Transverse colon (tissue), 4 donors: Measurements from ENCODE around the gene MFRP. TPM values are rescaled to one million over a fixed set of nuclear protein-coding genes. Genes with fewer than 3 reads are reported as not detected.

Experiments
- DNase-seq: peaks from one replicate; pipeline ENCODE4 v3.0.0-alpha.2; 2019
- H3K27ac ChIP-seq, 4 donors: fragments of 200-600 bp; sonication (generic); 2 replicates each; pipeline ENCODE4 v1.5.1; 2016 to 2018; ENCODE audit warnings: inconsistent platforms in 4 of 4
- H3K27me3 ChIP-seq: fragments of 200-600 bp; sonication (generic); 2 replicates; pipeline ENCODE4 v1.5.1; 2017; ENCODE audit warnings: inconsistent platforms
- H3K36me3 ChIP-seq, 4 donors: fragments of 200-600 bp; sonication (generic); 2 replicates each; pipeline ENCODE4 v1.5.1; 2017 to 2019; ENCODE audit warnings: inconsistent platforms in 4 of 4
- H3K4me1 ChIP-seq, 4 donors: fragments of 200-600 bp; sonication (generic); 2 replicates each; pipeline ENCODE4 v1.5.1; 2017 to 2020; ENCODE audit warnings: inconsistent platforms in 4 of 4
- H3K4me3 ChIP-seq, 4 donors: fragments of 200-600 bp; sonication (generic); 1 replicate in 1 of 4; 2 replicates in 3 of 4; pipeline versions ENCODE4 v1.5.1 to v1.6.1; 2017 to 2019; ENCODE audit warnings: inconsistent platforms in 4 of 4
- H3K9me3 ChIP-seq, 2 donors: fragments of 200-600 bp; sonication (generic); 2 replicates each; pipeline ENCODE4 v1.5.1; 2017 to 2019; ENCODE audit warnings: inconsistent platforms in 2 of 2
- EP300 ChIP-seq: sonication (generic); formaldehyde crosslinking; IDR thresholded peaks from one replicate; pipeline ENCODE4 v1.6.1; 2017; ENCODE audit warnings: antibody characterized with exemption, low read depth
- POLR2A ChIP-seq: fragments of 450-650 bp; IDR thresholded peaks from one replicate; pipeline ENCODE4 v1.6.1; 2016; ENCODE audit warnings: antibody characterized with exemption, mild to moderate bottlenecking, moderate library complexity
- POLR2AphosphoS5 ChIP-seq, 3 donors: sonication (generic); formaldehyde crosslinking; IDR thresholded peaks; one replicate each; pipeline ENCODE4 v1.6.1; 2016; ENCODE audit warnings: antibody characterized with exemption in 3 of 3
- WGBS, 2 donors: methylation state at CpG; one replicate each; pipeline ENCODE4 v1.1.5; 2018; ENCODE audit warnings: low coverage in 1 of 2; 5-methylcytosine and 5-hydroxymethylcytosine counted together
- in situ Hi-C, 4 donors: fragments of 200-750 bp; cut with MboI; loops; one replicate each; pipeline versions ENCODE4 v1.15.0 to v1.15.1; 2017; ENCODE audit warnings: low sequenced_read_pairs in 3 of 4, low pct_ligation_motif_present in 1 of 4, low pct_unique_long_range_greater_than_20kb in 1 of 4
- intact Hi-C: fragments of 100-400 bp; cut with DNase I; formaldehyde crosslinking; loops from one replicate; pipeline ENCODE4 v1.15.1; 2023; ENCODE audit warnings: low total_unique reads
- total RNA-seq, 4 donors: library from RNA; depleted of rRNA; stranded (reverse); fragments of >200 nt; gene quantifications; one replicate each; pipeline ENCODE4 v1.1.0, GENCODE V29; 2016
- TF ChIP-seq, protein P1 (sequence below), 5 experiments: fragments of 200-600 bp in 3 of 5; fragments of 450-650 bp in 2 of 5; sonication (generic) in 3 of 5; IDR thresholded peaks; 1 replicate in 2 of 5; 2 replicates in 3 of 5; pipeline ENCODE4 v1.5.1; 2016 to 2017; ENCODE audit warnings: antibody characterized with exemption in 5 of 5, inconsistent platforms in 3 of 5, mild to moderate bottlenecking in 2 of 5, moderate library complexity in 1 of 5

MFRP gene
- total RNA-seq, 4 donors from 2014 or later = 0.32 TPM; not detected in 3

DNA sequence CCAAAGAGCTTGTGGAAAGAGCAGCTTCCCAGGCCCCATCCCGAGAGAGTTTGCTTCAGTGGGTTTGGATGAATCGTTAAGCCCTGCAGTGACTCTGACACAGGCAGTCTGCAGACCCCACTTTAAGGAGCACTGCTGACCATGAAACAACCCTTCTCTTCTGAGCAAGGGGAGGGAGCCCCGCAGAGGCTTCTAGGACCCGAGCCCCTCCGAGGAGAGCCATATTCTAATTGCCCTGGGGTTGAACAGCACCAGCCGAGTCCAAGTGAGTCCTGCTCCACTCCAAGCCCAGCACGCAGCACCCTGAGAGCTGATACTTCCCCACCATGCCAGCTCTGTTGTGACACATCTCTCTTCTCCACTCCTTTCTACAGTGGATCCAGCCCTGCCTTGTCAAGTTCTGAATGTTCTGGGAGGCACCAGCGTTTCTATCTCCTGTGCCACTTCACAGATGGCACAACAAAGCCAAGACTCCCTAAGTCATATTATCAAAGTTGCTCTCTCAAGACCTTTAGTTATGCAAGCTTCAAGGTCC, 24.6 kb upstream of the MFRP start:
- H3K4me1 ChIP-seq = peaks cover 38 to 68% (median 55%) of the 10 kb centered on the region in 4 donors
- in situ Hi-C loops = no loop called here
- H3K27ac ChIP-seq = peak overlapping the region; percentile 80 to 88 (median 86)

DNA sequence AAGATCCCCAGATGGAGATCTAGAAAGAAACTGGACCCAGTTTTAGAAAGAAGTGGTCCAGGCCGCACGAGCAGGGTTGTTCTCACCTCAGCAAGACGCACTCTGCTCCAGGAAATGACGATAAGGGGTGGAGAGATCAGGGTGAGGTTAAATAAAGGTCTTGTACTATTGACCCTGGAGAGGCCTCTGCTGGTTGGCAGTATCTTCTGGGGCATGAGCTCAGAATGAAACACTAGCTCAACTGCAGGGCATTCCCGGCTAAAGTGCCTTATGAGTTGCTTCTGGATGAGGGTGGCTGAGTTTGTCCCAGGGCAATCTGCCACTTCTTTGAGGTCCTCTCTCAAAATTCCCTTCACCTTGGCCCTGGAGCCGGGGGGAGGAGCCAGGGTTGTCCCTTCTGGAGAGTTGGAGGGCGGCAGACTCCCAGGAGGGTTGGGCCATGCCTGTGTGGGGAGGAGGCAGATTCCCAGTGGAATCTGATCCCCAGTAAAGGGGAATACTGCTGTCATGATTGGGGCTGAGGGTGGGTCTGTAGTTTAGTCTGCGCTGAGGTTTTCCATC, 24.1 kb upstream of the MFRP start:
- H3K4me1 ChIP-seq = peaks cover 38 to 69% (median 59%) of the 10 kb centered on the region in 4 donors
- H3K36me3 ChIP-seq = no peaks in the 10 kb centered on the region
- in situ Hi-C loops = no loop called here
- no peak overlapping the region for H3K4me3 ChIP-seq
- H3K27ac ChIP-seq = peak overlapping the region; percentile 80 to 88 (median 86)
- WGBS, 2 donors = 55% methylated on average over 4 to 8 of the region's 8 CpGs
- TF ChIP-seq EP300 = no peak
- TF ChIP-seq, protein P1, sequence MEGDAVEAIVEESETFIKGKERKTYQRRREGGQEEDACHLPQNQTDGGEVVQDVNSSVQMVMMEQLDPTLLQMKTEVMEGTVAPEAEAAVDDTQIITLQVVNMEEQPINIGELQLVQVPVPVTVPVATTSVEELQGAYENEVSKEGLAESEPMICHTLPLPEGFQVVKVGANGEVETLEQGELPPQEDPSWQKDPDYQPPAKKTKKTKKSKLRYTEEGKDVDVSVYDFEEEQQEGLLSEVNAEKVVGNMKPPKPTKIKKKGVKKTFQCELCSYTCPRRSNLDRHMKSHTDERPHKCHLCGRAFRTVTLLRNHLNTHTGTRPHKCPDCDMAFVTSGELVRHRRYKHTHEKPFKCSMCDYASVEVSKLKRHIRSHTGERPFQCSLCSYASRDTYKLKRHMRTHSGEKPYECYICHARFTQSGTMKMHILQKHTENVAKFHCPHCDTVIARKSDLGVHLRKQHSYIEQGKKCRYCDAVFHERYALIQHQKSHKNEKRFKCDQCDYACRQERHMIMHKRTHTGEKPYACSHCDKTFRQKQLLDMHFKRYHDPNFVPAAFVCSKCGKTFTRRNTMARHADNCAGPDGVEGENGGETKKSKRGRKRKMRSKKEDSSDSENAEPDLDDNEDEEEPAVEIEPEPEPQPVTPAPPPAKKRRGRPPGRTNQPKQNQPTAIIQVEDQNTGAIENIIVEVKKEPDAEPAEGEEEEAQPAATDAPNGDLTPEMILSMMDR (IDR thresholded peaks at IDR 0.05) = no peak
- TF ChIP-seq POLR2AphosphoS5 (IDR thresholded peaks at IDR 0.05) = peak in 2 of 3 donors; percentile 43 to 65
- no peaks in the 10 kb centered on the region for H3K27me3 ChIP-seq
- DNase-seq = peak; percentile 40
- H3K9me3 ChIP-seq = no peaks in the 10 kb centered on the region
- intact Hi-C loops = no loop called here

More for the DNA sequence above, 24.6 kb upstream of the MFRP start:
- WGBS, 2 donors = 40 to 85% methylated on average over 1 to 8 of the region's 8 CpGs
- H3K36me3 ChIP-seq = no peaks in the 10 kb centered on the region
- H3K4me3 ChIP-seq = no peak overlapping the region
- intact Hi-C loops = no loop called here
- H3K9me3 ChIP-seq = no peaks in the 10 kb centered on the region
- TF ChIP-seq POLR2AphosphoS5 (IDR thresholded peaks at IDR 0.05) (no peak), EP300 (no peak), POLR2A (no peak)
- TF ChIP-seq, protein P1 (IDR thresholded peaks at IDR 0.05) = no peak
- no peaks in the 10 kb centered on the region for H3K27me3 ChIP-seq
- DNase-seq = no peak

GRCh38 chr11:119369132-119369925, 22.8 kb upstream of the MFRP start:
- Histone ChIP-seq H3K4me3 (peak overlapping the region in 1 of 4 donors; percentile 15), H3K27me3 (peaks cover 2% of the 10 kb centered on the region), H3K27ac (peak overlapping the region; percentile 80 to 88 (median 86)), H3K9me3 (no peaks in the 10 kb centered on the region), H3K36me3 (no peaks in the 10 kb centered on the region), H3K4me1 (peaks cover 43 to 74% (median 71%) of the 10 kb centered on the region in 4 donors)
- intact Hi-C loops = no loop called here
- TF ChIP-seq POLR2AphosphoS5 (IDR thresholded peaks at IDR 0.05) (peak in 1 of 3 donors; percentile 42), POLR2A (no peak), EP300 (peak; percentile 47)
- TF ChIP-seq, protein P1 (IDR thresholded peaks at IDR 0.05) = no peak
- in situ Hi-C loops = no loop called here
- DNase-seq = peak; percentile 66
- 33 to 49% methylated on average over 4 to 13 of the region's 13 CpGs for WGBS, 2 donors
